Endothelial cell (in vitro differentiated cells): Measurements from ENCODE around the gene CRADD. TPM values are rescaled to one million over a fixed set of nuclear protein-coding genes. Genes with fewer than 3 reads are reported as not detected.

Experiments used
- DNase-seq: peaks from one replicate; pipeline ENCODE4 v3.0.0; 2021; ENCODE audit warnings: low spot score
- H3K27ac Mint-ChIP-seq: one replicate; pipeline ENCODE4 v1.8.0; 2021; ENCODE audit warnings: mixed read lengths, inconsistent platforms; ENCODE audit not compliant: unreplicated experiment
- H3K27me3 Mint-ChIP-seq: one replicate; pipeline ENCODE4 v1.8.0; 2021; ENCODE audit warnings: mild to moderate bottlenecking, moderate library complexity, mixed read lengths, inconsistent platforms; ENCODE audit not compliant: unreplicated experiment
- H3K36me3 Mint-ChIP-seq: one replicate; pipeline ENCODE4 v1.8.0; 2021; ENCODE audit warnings: mild to moderate bottlenecking, low read depth, mixed read lengths, inconsistent platforms; ENCODE audit not compliant: unreplicated experiment
- H3K4me1 Mint-ChIP-seq: one replicate; pipeline ENCODE4 v1.8.0; 2021; ENCODE audit warnings: mild to moderate bottlenecking, mixed read lengths, inconsistent platforms; ENCODE audit not compliant: unreplicated experiment
- H3K4me3 Mint-ChIP-seq: one replicate; pipeline ENCODE4 v1.8.0; 2021; ENCODE audit warnings: mild to moderate bottlenecking, mixed read lengths, inconsistent platforms; ENCODE audit not compliant: unreplicated experiment
- H3K9me3 Mint-ChIP-seq: one replicate; pipeline ENCODE4 v1.8.0; 2021; ENCODE audit warnings: mixed read lengths, inconsistent platforms; ENCODE audit not compliant: unreplicated experiment
- CTCF ChIP-seq: fragments of 200-600 bp; sonication (generic); IDR thresholded peaks from one replicate; pipeline ENCODE4 v1.5.0; 2021; ENCODE audit warnings: antibody characterized with exemption; ENCODE audit not compliant: unreplicated experiment
- total RNA-seq: library from RNA; stranded (reverse); fragmentation: NEBNext Ultra II Directional; extraction: Animal tissue kit (Norgen Biotek cat#: 25700); gene quantifications from one replicate; pipeline ENCODE4 v1.2.1, GENCODE V29; 2021; ENCODE audit not compliant: unreplicated experiment

Gene CRADD
- total RNA-seq, 1 donor from 2014 or later = 6.5 TPM

- no peak for TF ChIP-seq CTCF
- Mint-ChIP-seq H3K4me1 (peaks cover 17% of the 10 kb centered on the region), H3K27me3 (peaks cover 3% of the 10 kb centered on the region), H3K9me3 (no peaks in the 10 kb centered on the region), H3K4me3 (no peak overlapping the region), H3K36me3 (peaks cover 7% of the 10 kb centered on the region), H3K27ac (no peak overlapping the region)
- DNase-seq = no peak
Observed at GRCh38 chr12:93757792-93758694, 80.9 kb downstream of the CRADD start.

GRCh38 chr12:93758801-93759373, 81.7 kb downstream of the CRADD start:
- no peak overlapping the region for H3K27ac Mint-ChIP-seq
- peaks cover 7% of the 10 kb centered on the region for H3K36me3 Mint-ChIP-seq
- no peak overlapping the region for H3K4me3 Mint-ChIP-seq
- H3K27me3 Mint-ChIP-seq = peaks cover 3% of the 10 kb centered on the region
- DNase-seq = no peak
- TF ChIP-seq CTCF = no peak
- peaks cover 17% of the 10 kb centered on the region for H3K4me1 Mint-ChIP-seq
- no peaks in the 10 kb centered on the region for H3K9me3 Mint-ChIP-seq

- Mint-ChIP-seq H3K36me3 (peaks cover 2% of the 10 kb centered on the region), H3K9me3 (no peaks in the 10 kb centered on the region), H3K4me1 (peaks cover 17% of the 10 kb centered on the region), H3K4me3 (no peak overlapping the region), H3K27ac (no peak overlapping the region), H3K27me3 (peaks cover 3% of the 10 kb centered on the region)
- no peak for DNase-seq
- no peak for TF ChIP-seq CTCF
Observed at GRCh38 chr12:93759512-93760081, 82.4 kb downstream of the CRADD start.

- peaks cover 17% of the 10 kb centered on the region for H3K4me1 Mint-ChIP-seq
- H3K27ac Mint-ChIP-seq = no peak overlapping the region
- H3K36me3 Mint-ChIP-seq = no peaks in the 10 kb centered on the region
- no peak for DNase-seq
- no peak overlapping the region for H3K4me3 Mint-ChIP-seq
- no peak for TF ChIP-seq CTCF
- peaks cover 3% of the 10 kb centered on the region for H3K27me3 Mint-ChIP-seq
- H3K9me3 Mint-ChIP-seq = no peaks in the 10 kb centered on the region
Observed at GRCh38 chr12:93760275-93760875, 83.2 kb downstream of the CRADD start.
